GM15510 (cell line): ENCODE results near the gene CHD2.

Experiments used
- POLR2A ChIP-seq: IDR thresholded peaks from 3 replicates; pipeline ENCODE4 v1.6.1; 2011; ENCODE audit warnings: borderline replicate concordance; ENCODE audit not compliant: insufficient read length; ENCODE audit errors: extremely low read depth

Gene CHD2

DNA sequence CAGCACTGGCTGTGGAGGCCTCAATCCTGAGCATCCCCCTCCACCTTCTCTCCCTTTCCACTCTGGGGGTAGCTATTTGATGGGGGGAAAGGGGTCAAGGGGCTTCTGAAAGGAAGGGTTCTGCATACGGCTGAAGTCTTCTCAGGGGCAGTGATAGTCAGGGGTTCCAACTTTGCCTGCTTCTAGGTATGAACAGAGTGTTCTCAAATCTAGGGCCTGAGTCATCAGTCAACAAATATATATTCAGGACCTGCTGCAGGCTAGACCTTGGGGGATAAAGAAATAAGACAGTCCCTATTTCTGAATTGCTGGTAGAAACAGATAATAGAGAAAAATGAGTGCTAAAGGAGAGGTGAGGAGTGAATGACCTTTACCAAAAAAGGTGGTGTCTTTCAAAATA lies 176.1 kb downstream of the CHD2 start:
- no peak for TF ChIP-seq POLR2A

DNA sequence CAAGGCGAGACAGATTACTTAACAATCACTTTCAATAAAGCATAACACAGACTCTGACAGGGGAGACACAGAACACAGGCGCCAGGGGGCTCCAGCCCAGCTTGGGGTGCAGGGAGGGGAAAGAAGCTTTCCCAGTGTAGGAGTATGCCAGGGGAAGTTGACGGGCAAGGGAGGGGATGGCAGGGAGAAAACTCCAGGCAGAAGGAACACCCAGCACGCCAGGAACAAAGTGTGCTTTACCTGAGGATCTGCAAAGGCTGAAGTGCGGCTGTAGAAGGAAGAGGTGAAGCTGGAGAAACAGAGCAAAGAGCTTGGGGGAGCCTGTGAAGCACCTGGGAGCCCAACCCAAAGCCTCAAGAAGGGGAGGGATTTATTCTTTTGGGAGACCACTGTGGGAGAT lies 176.8 kb downstream of the CHD2 start:
- no peak for TF ChIP-seq POLR2A
